Measurements from ENCODE around the gene DNAAF2.

GRCh38 chr14:49619730-49620129 lies 15.3 kb downstream of the DNAAF2 start:
- TF ChIP-seq EZH2phosphoT487 (IDR thresholded peaks at IDR 0.05; ENCODE audit: insufficient read depth, low read depth) (no peak), EZH2 (IDR thresholded peaks at IDR 0.05; ENCODE audit: insufficient read depth, poor library complexity, severe bottlenecking) (no peak)

Measured in GM23248 (cell line).